ENCODE measurements around the gene CFAP70. TPM values are rescaled to one million over a fixed set of nuclear protein-coding genes. Genes with fewer than 3 reads are reported as not detected.
"Not testable (repeated sequence)": the region's sequence is repeated elsewhere in the genome, so short reads cannot be mapped to it uniquely, and the experiment has no call there.

The CFAP70 gene
- total RNA-seq, 1 experiment from 2014 or later, result 0.39 TPM

DNA sequence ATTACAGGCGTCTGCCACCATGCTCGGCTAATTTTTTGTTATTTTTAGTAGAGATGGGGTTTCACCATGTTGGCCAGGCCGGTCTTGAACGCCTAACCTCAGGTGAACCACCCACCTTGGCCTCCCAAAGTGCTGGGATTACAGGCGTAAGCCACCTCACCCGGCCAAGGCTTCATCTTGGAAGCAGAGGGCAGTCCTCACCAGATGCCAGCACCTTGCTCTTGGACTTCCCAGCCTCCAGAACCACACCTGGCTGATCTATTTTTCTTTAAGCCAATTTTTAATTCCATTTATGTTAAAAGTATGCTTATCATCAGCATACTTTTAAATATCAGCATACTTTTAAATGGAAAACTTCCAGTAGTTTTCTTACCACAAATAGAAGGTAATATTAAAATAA, 43.0 kb upstream of the CFAP70 start:
- TF ChIP-seq, protein P1, sequence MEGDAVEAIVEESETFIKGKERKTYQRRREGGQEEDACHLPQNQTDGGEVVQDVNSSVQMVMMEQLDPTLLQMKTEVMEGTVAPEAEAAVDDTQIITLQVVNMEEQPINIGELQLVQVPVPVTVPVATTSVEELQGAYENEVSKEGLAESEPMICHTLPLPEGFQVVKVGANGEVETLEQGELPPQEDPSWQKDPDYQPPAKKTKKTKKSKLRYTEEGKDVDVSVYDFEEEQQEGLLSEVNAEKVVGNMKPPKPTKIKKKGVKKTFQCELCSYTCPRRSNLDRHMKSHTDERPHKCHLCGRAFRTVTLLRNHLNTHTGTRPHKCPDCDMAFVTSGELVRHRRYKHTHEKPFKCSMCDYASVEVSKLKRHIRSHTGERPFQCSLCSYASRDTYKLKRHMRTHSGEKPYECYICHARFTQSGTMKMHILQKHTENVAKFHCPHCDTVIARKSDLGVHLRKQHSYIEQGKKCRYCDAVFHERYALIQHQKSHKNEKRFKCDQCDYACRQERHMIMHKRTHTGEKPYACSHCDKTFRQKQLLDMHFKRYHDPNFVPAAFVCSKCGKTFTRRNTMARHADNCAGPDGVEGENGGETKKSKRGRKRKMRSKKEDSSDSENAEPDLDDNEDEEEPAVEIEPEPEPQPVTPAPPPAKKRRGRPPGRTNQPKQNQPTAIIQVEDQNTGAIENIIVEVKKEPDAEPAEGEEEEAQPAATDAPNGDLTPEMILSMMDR (IDR thresholded peaks at IDR 0.05; ENCODE audit: insufficient read depth in 1 of 2, low read depth in 1 of 2, low read length in 1 of 2, severe bottlenecking in 1 of 2, unreplicated experiment in 1 of 2), result no peak
- no peaks in the 10 kb centered on the region for H3K27me3 Mint-ChIP-seq (ENCODE audit: insufficient read depth, unreplicated experiment)
- Histone ChIP-seq H3K27me3 (replicated peaks; ENCODE audit: control insufficient read depth, insufficient read depth, low read length) (no peaks in the 10 kb centered on the region), H3K36me3 (ENCODE audit: control insufficient read depth, insufficient read depth, low read length) (no peaks in the 10 kb centered on the region; the same call in 1 of the 2 replicates), H3K4me3 (ENCODE audit: low read depth, low read length) (no peak overlapping the region), H3K9me3 (no peaks in the 10 kb centered on the region), H3K4me1 (peaks cover 7% of the 10 kb centered on the region; the same call in 1 of the 2 replicates)
- DNase-seq, result no peak
- no TSS peak for BruUV-seq (replicated peaks)
- ChIA-PET CTCF (no interaction called here), POLR2A (no interaction called here)
- H3K4me1 Mint-ChIP-seq (ENCODE audit: low read depth, unreplicated experiment), result peaks cover 14% of the 10 kb centered on the region
- no peak overlapping the region for H3K27ac Mint-ChIP-seq (ENCODE audit: unreplicated experiment)
- no peaks in the 10 kb centered on the region for H3K9me3 Mint-ChIP-seq (ENCODE audit: unreplicated experiment)
- intact Hi-C loops (cut with micrococcal nuclease; ENCODE audit: unreplicated experiment), result no loop called here
- no peak overlapping the region for H3K4me3 Mint-ChIP-seq (ENCODE audit: unreplicated experiment)
- H3K36me3 Mint-ChIP-seq (ENCODE audit: insufficient read depth, unreplicated experiment), result peaks cover 62% of the 10 kb centered on the region

- Histone ChIP-seq H3K4me3 (ENCODE audit: low read depth, low read length) (no peak overlapping the region), H3K36me3 (ENCODE audit: control insufficient read depth, insufficient read depth, low read length) (peaks cover 4% of the 10 kb centered on the region), H3K27me3 (replicated peaks; ENCODE audit: control insufficient read depth, insufficient read depth, low read length) (no peaks in the 10 kb centered on the region), H3K9me3 (no peaks in the 10 kb centered on the region; the same call in 1 of the 2 replicates), H3K4me1 (no peaks in the 10 kb centered on the region)
- peaks cover 7% of the 10 kb centered on the region for H3K4me1 Mint-ChIP-seq (ENCODE audit: low read depth, unreplicated experiment)
- DNase-seq, result no peak
- no peaks in the 10 kb centered on the region for H3K9me3 Mint-ChIP-seq (ENCODE audit: unreplicated experiment)
- BruUV-seq (replicated peaks), result no TSS peak
- no peak overlapping the region for H3K27ac Mint-ChIP-seq (ENCODE audit: unreplicated experiment)
- H3K27me3 Mint-ChIP-seq (ENCODE audit: insufficient read depth, unreplicated experiment), result no peaks in the 10 kb centered on the region
- intact Hi-C loops (cut with micrococcal nuclease; ENCODE audit: unreplicated experiment), result no loop called here
- H3K4me3 Mint-ChIP-seq (ENCODE audit: unreplicated experiment), result no peak overlapping the region
- TF ChIP-seq, protein P1 (IDR thresholded peaks at IDR 0.05; ENCODE audit: insufficient read depth in 1 of 2, low read depth in 1 of 2, low read length in 1 of 2, severe bottlenecking in 1 of 2, unreplicated experiment in 1 of 2), result no peak
- H3K36me3 Mint-ChIP-seq (ENCODE audit: insufficient read depth, unreplicated experiment), result peaks cover 85% of the 10 kb centered on the region
- ChIA-PET CTCF (no interaction called here), POLR2A (no interaction called here)
These were observed 40.4 kb upstream of the CFAP70 start for GRCh38 chr10:73399063-73399462.

GRCh38 chr10:73398024-73398423, 39.4 kb upstream of the CFAP70 start:
- Mint-ChIP-seq H3K27me3 (ENCODE audit: insufficient read depth, unreplicated experiment) (no peaks in the 10 kb centered on the region), H3K36me3 (ENCODE audit: insufficient read depth, unreplicated experiment) (peaks cover 88% of the 10 kb centered on the region), H3K9me3 (ENCODE audit: unreplicated experiment) (no peaks in the 10 kb centered on the region), H3K4me1 (ENCODE audit: low read depth, unreplicated experiment) (peaks cover 7% of the 10 kb centered on the region), H3K4me3 (ENCODE audit: unreplicated experiment) (no peak overlapping the region), H3K27ac (ENCODE audit: unreplicated experiment) (no peak overlapping the region)
- TF ChIP-seq, protein P1 (IDR thresholded peaks at IDR 0.05; ENCODE audit: insufficient read depth in 1 of 2, low read depth in 1 of 2, low read length in 1 of 2, severe bottlenecking in 1 of 2, unreplicated experiment in 1 of 2), result peak in 1 of 2 experiments; percentile 56
- Histone ChIP-seq H3K4me1 (no peaks in the 10 kb centered on the region), H3K9me3 (no peaks in the 10 kb centered on the region; the same call in 1 of the 2 replicates), H3K4me3 (ENCODE audit: low read depth, low read length) (no peak overlapping the region), H3K27me3 (replicated peaks; ENCODE audit: control insufficient read depth, insufficient read depth, low read length) (no peaks in the 10 kb centered on the region), H3K36me3 (ENCODE audit: control insufficient read depth, insufficient read depth, low read length) (peaks cover 4% of the 10 kb centered on the region)
- ChIA-PET POLR2A (interaction anchor here (0.6 kb wide), 1 partner anchor 406 kb away, joined by 3 read pairs; no protein-coding TSS in a partner anchor), CTCF (interaction anchor here (0.5 to 1.1 kb wide), 5 partner anchors 9 to 151 kb away, joined by 3 to 6 read pairs (median 3); partner anchors contain the start of genes ANXA7, CFAP70 and DNAJC9)
- no TSS peak for BruUV-seq (replicated peaks)
- DNase-seq, result peak in 1 of 2 experiments; percentile 53
- intact Hi-C loops (cut with micrococcal nuclease; ENCODE audit: unreplicated experiment), result no loop called here

DNA sequence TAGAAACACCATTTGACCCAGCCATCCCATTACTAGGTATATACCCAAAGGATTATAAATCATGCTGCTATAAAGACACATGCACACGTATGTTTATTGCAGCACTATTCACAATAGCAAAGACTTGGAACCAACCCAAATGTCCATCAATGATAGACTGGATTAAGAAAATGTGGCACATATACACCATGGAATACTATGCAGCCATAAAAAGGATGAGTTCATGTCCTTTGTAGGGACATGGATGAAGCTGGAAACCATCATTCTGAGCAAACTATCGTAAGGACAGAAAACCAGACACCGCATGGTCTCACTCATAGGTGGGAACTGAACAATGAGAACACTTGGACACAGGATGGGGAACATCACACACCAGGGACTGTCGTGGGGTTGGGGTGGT, 35.7 kb upstream of the CFAP70 start:
- DNase-seq; H3K27me3 ChIP-seq (replicated peaks; ENCODE audit: control insufficient read depth, insufficient read depth, low read length); H3K4me3 Mint-ChIP-seq (ENCODE audit: unreplicated experiment); H3K4me1 Mint-ChIP-seq (ENCODE audit: low read depth, unreplicated experiment); H3K4me3 ChIP-seq (ENCODE audit: low read depth, low read length); H3K27me3 Mint-ChIP-seq (ENCODE audit: insufficient read depth, unreplicated experiment); POLR2A ChIA-PET; H3K27ac Mint-ChIP-seq (ENCODE audit: unreplicated experiment); H3K9me3 ChIP-seq; CTCF ChIA-PET; intact Hi-C loops (cut with micrococcal nuclease; ENCODE audit: unreplicated experiment); BruUV-seq (replicated peaks); H3K36me3 ChIP-seq (ENCODE audit: control insufficient read depth, insufficient read depth, low read length); H3K9me3 Mint-ChIP-seq (ENCODE audit: unreplicated experiment); H3K4me1 ChIP-seq: not testable (repeated sequence)
- H3K36me3 Mint-ChIP-seq (ENCODE audit: insufficient read depth, unreplicated experiment), result peaks cover 92% of the 10 kb centered on the region
